Neural progenitor cell (in vitro differentiated cells): ENCODE data around the gene SBF2.

Experiments used
- EZH2phosphoT487 ChIP-seq: fragments of 200-600 bp; sonication (generic); IDR thresholded peaks from 2 replicates; pipeline ENCODE4 v1.6.1; 2017; ENCODE audit warnings: antibody characterized with exemption
- TF ChIP-seq, protein P1 (sequence below): fragments of 200-600 bp; sonication (generic); IDR thresholded peaks from 2 replicates; pipeline ENCODE4 v1.5.1; 2017; ENCODE audit warnings: antibody characterized with exemption, mild to moderate bottlenecking

DNA sequence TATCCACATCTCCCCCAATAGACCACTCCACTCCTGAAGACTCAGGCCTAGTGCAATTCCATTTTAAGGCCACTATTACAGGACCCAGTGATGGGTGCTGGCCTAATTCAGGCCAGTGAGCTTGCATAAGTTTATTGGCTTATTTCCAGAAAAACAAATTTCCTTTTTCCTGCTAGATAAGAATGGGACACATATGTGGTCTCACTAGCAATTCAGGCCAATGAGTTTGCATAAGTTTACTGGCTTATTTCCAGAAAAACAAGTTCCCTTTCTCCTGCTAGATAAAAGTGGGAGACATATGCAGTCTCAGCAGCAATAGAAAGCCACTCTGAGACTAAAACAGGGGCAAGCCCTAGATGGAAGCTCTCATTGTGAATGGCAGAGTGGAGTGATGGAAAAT, 33.2 kb upstream of the SBF2 start:
- TF ChIP-seq, protein P1, sequence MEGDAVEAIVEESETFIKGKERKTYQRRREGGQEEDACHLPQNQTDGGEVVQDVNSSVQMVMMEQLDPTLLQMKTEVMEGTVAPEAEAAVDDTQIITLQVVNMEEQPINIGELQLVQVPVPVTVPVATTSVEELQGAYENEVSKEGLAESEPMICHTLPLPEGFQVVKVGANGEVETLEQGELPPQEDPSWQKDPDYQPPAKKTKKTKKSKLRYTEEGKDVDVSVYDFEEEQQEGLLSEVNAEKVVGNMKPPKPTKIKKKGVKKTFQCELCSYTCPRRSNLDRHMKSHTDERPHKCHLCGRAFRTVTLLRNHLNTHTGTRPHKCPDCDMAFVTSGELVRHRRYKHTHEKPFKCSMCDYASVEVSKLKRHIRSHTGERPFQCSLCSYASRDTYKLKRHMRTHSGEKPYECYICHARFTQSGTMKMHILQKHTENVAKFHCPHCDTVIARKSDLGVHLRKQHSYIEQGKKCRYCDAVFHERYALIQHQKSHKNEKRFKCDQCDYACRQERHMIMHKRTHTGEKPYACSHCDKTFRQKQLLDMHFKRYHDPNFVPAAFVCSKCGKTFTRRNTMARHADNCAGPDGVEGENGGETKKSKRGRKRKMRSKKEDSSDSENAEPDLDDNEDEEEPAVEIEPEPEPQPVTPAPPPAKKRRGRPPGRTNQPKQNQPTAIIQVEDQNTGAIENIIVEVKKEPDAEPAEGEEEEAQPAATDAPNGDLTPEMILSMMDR: no peak
- TF ChIP-seq EZH2phosphoT487: no peak
